ENCODE measurements around the gene TTC31.
A peak's percentile ranks its signal among the peaks of the same experiment; 100 is the strongest.

Gene TTC31

DNA sequence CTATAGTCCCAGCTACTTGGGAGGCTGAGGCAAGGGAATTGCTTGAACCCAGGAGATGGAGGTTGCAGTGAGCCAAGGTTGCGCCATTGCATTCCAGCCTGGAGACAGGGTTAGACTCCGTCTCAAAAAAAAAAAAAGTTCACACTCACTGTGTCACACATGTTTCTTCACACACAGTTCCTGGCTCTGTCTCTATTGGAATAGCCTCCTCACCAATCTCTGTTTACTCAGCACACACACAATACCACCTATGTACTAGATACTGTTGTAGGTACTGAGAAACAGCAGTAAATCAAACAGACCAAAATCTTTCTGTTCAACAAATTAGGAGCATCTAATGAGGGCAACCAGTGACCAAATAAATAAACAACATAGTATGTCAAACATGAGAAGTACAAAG lies 3.3 kb downstream of the TTC31 start:
- DNase-seq (ENCODE audit: low read depth in 2 of 2), result no peak

DNA sequence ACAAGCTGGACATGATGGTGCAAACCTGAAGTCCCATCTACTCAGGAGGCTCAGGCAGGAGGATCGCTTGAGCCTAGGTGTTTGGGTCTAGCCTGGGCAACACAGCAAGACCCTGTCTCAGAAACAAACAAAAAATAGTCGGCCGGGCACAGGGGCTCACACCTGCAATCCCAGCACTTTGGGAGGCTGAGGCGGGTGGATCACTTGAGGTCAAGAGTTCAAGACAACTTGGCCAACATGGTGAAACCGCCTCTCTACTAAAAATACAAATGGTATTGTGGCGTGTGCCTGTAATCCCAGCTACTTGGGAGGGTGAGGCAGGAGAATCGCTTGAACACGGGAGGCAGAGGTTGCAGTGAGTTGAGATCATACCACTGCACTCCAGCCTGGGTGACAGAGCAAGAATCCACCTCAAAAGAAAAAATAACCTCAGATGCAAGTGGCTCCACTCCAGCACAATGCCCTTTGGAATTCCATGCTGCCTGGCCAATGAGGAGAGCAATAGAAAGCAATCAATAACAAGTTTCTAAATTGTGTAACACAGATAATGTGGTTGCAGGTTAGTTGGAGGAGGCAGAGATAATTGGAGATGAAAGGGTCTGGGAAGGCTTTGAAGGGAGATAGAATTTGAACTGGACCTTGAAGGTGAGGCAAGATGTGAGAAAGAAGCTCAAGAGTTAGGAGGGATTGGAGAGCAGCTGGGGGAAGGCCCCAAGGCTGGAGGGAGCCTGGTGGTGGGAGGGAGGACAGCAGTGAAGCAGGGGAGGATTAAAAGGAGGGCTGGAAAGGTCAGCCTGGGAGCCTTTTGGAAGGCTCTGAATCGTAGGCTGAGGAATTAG lies 6.0 kb downstream of the TTC31 start:
- DNase-seq (ENCODE audit: low read depth in 2 of 2), result no peak

DNA sequence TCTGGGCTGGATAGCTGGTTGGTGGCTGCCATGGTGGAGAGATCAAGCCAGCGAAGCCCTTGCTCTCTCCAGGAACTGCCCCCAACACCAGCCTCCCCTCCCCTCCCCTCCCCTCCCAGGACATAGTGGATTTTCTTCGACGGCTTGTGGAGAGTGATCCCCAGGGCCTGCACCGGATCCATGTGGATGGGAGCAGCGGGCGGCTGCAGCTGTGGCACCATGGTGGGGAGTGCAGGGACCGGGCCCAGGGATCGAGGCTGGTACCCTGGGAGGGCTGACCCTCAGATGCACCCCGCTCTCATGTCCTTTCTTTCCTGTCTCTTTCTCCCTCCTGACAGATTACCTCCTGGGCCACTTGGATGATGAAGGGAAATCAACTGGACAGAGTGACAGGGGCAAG lies 7.0 kb downstream of the TTC31 start:
- no peak for DNase-seq (ENCODE audit: low read depth in 2 of 2)

DNA sequence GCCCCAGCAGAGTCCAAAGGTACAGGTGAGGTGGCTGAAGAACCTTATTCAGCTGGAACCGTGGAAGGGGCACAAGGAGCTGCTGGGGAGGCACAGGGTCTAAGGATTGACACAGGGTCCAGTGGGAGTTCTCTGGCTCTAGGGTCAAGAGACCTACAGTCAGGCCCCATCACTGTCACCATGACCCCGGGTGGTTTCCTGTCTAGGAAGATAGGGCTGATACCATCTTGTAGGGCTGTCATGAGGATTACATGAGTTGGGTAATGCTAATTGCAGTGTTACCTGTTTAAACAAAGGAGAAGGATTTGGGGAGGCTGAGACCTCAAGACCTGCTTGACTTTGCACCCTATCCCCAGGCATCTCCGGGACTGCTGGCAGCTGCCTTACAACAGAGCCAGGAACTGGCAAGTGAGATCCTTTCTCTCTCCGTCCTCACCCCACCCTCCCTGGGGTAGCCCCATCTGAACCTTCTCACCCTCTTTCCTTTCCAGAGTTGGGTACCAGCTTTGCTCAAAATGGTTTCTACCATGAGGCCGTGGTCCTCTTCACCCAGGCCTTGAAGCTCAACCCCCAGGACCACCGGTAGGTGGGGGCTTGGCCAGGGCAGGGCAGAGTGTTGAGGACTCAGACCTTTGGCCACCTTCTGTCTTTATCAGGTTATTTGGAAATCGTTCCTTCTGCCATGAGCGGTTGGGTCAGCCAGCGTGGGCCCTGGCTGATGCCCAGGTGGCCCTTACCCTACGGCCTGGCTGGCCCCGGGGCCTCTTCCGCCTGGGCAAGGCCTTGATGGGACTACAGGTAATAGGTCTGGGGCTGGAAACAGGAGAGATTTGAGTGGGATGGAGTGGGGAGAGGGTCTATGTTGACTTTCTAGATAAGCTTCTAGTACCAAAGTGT lies 9.0 kb downstream of the TTC31 start:
- no peak for DNase-seq (ENCODE audit: low read depth in 2 of 2)

DNA sequence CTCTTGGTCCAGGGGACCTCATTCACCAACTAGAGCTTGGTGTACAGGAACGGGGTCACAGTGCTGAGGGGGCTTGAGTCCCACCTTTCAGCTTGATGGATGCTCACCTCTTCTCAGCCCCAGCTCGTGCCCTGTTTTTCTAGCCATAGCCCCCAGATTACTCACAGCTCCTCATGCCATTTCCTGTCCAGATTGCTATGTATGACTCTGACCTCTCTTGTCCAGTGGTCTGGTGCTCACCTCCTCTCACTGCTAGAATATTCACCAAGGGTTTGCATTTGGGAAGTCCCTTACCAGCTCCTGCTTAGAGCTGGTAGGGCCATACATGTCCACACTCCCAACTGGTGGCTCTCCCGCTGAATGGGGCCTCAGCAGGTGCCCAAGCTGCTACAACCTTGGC lies 10.7 kb downstream of the TTC31 start:
- no peak for DNase-seq (ENCODE audit: low read depth in 2 of 2)

DNA sequence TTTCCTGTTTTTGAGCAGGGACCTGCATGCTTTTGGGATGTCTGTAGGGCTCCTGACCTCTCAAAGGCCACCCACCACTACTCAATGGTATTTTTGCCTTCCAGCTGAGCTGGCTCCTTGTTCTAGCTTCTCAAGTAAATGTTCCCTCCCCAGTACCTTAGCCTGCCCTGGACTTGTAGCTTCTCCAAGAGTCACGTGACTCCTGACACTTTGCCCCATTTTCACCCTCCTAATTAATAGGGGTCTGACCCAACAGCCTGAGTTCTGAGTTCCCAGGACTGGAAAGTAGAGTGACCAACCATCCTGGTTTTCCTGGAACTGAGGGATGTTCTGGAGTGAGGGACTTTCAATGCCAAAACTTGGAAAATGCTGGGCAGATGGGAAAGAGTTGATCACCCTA lies 12.6 kb downstream of the TTC31 start:
- no peak for DNase-seq (ENCODE audit: low read depth in 2 of 2)

DNA sequence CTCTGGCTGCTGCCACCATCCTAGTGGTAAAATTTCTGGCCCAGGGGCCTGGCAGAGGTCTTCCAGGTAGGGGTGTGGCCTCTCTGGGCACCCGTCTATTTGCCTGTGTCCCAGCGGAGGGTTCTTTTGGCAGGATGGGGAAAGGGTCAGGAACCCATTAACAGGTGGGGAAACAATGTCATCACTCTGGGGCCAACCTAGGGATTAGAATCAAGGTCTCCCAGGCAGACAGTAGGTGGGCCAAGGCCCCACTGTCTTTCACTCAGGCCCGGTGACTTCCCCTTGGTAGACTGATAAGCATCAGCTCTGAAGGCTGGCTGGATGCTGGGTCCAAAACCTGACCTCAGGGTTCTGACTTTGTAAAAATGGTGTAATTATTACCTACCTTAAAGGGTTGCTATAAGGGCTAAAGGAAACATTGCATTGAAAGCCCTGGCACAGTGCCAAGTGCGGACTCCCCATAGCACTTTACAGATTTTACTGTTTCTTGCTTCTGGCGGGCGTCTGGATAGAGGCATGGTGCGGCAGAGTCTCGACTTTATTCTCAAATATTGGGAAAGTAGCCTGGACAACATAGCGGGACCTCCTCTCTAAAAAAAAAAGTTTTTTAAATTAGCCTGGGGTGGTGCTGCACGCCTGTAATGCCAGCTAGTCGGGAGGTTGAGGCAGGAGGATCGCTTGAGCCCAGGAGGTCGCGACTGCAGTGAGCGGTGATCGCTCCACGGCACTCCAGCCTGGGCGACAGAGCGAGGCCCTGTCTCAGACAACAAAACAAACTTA lies 14.3 kb downstream of the TTC31 start:
- DNase-seq (ENCODE audit: low read depth in 2 of 2), result no peak

DNA sequence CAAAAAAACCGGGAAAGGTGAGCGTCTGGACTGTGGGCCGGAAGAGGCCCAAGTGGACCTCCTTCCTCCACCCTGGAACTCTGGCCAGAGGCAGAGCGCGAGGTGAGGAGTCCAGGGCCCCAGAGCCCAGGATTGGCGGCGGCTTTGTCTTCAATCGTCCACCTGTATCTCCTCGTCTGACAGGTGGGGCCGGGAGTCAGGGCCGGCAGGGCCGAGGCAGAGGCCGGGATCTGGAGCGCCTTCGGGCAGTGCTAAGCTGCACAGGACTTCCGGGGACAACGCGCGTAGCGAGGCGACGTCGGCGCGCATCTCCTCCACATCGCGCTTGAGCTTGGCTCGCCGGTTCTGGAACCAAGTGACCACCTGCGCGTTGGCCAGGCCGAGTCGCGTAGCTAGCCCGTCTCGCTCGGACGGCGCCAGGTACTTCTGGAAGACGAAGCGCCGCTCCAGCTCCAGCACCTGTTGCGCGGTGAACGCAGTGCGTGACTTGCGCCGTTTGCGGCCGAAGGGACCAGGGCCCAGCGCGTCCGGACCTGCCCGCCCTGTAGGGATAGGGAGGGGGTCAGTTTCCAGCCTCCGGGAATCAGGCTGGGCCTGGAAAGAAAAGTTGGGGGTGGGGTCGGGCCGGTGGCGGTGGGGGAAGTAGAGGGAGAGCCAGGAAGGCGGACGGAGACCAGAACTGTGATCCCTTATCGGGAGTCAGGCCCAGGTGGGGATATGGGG lies 15.1 kb downstream of the TTC31 start:
- DNase-seq (ENCODE audit: low read depth in 2 of 2), result no peak

DNA sequence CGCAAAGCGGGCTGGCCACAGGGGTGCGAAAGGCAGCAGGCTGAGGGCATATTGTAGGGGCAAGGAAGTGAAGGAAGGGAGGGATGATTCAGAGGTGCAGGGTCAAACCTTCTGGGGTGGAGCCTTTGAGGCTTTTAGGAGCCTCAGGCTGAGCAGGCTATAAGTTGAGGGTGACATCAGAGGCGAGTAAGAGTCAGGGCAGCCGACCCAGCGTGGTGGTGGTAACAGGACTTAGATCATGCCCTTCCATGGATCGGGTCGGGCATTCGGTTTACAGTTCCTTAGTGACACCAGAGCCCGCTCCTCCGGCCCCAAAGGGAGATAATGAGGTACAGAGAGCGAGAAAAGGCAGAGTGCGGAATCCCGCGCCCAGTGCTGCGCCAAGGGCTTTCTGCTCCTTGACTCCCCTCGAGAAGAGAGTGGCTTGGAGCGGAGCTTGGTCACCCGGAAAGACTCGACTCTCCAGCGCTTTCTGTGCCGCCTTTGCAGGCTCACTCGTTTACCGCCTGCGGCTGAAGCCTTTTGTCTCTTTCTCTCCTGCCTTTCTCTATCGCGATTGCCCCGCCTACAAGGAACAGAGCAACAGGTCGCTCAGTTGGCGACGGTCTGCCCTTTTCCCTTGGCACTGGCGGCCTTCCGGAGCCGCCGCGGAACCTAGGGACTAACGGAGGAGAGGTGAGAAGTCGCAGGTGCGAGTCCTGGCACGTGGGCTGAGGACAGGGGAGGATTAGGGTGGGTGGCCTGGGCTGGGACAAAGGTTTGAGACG lies 15.8 kb downstream of the TTC31 start:
- DNase-seq (ENCODE audit: low read depth in 2 of 2), result no peak

DNA sequence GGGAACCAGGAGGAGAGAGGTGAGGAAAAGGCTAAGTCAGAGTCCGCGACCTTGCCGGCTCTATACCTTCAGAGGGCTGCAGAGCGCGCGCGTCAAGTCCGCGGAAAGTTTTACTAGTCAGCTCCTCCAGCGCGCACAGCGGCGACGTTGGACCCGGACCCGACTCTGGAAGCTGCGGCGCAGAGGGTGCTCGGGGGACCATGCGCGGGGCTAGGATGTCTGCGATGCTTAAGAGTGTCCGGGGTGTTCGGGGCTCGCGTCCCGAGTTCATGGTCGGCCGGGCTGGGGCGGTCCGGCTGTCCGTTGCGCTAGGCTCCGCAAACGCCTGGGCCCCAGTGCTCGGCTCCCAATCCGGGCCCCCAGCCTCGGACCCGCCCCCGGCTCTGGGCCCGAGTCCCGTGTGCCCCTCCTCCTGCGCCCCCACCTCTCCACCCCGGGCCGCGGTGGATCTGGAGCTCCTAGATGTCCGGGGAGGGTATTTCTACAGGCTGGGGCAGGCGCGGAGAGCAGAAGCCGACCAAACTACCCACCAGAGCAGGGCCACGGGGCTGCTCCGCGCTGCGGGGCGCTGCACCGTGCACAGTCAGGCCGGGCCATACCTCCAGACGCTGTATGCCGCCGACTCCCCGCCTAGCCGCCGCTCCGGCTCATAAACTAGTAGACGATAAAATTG lies 16.5 kb downstream of the TTC31 start, which contains the start of gene LBX2:
Gene LBX2, minus strand, starts transcription at position 337 of the 673 bp plus-strand sequence. Its CDS starts 66 bp downstream, at position 271.
- DNase-seq (ENCODE audit: low read depth in 2 of 2), result no peak

DNA sequence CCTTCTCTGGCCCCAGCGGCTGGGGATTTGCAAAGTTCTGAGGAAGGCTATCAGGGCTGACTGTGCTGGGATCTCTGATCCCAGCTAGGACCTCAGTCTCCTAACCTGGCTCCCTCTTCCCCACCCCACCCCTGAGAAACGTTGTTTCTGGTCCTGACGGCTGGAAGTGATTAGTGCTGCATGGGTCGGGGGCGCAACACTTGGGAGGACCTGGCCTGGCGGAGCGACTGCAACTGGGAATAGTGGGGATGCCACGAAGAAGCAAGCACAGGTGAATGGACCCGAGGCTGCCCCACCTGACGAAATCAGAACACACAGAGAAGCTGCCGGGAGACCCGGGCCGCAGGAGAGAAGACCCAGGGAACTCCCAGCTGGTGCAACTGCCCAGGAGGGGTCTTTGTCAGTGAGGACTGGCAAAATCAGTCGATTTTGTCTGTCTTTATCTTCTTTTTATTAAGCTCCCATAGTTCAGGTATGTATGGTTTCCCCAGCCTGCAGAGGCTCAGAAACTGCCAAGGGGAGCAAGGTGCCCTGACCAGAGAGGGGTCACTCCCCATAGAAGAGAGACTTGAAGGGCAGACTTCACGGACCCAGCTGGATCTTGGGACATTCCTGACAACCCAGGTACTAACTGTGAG lies 17.2 kb downstream of the TTC31 start:
- no peak for DNase-seq (ENCODE audit: low read depth in 2 of 2)

DNA sequence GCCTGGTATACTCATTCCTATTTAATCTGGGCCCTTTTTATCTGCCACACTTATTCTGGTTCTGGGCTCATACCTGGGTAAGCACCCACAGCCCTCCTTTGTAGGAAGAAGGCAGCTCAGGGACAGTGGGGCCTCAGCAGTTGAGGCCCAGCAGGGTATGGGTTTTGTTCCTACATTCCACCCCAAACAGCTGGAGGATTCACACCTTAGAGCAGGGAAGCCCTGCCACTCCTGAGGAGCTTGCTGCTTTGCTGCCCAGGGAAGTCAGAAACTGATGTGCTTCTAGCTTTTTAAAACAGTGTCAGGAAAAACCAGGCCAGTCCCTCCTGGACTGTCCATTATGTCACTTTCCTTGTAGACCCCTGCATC lies 17.7 kb downstream of the TTC31 start:
- no peak for DNase-seq (ENCODE audit: low read depth in 2 of 2)

DNA sequence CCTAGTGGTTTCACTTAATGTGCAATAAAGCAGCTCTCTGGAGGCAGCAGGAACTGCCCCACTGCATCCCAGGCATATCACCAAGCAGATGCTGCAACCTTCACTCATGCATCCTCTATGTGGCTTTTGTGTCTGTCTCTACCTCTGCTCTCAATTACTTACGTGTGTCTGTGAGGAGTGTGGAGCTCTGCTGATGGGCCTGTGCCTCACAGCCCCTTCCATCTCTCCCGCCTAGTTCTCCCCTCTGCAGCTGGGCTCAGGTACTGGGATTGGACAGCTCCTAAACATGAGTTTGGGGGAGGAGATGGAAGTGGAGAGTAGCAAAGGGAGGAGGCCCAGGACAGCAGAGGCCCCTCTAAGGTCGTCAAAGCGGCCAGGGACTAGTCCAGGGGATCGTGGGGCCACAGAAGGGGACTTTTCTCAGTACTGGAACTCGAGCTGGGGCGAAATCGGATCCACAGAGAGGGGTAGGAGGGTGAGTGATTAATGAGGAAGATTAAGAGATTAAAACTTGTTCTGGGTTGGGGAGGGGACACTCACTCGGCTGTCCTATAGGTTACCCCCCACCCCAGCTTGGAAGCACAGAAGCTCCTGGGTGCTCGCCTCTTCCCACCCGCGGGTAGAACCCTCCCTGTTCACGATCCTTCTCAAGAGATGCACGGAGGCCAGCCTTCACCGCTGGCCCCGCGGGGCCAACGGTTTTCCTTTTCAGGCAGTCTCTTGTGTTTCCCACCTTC lies 18.6 kb downstream of the TTC31 start:
- DNase-seq (ENCODE audit: low read depth in 2 of 2), result no peak

DNA sequence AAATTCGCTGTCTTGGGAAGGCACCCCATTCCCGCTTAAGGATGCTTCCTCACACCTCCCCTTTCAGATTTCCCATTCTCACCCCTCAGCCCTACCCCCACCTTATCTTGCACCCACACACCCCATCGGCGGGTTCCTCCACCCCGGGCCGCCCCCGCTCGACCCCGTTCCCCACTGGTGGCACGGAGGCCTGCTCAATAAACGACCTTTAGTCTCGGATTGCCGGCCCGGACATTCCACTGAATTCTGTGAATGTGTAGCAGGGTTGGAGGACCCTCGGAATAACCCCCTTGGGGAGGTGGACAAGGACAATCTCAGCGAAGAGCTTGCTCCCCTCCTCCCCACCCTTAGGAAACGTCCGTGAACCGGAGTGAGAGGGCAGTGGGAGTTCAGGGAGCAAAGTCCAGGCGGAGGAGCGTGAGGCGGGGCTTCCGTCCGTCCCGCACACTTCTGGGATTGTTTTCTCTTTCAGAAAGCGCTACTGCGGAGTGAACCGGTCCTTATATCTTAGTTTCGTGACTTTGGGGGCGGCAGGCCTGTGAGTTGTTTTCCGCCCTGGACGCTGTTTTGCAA lies 19.4 kb downstream of the TTC31 start:
- no peak for DNase-seq (ENCODE audit: low read depth in 2 of 2)

DNA sequence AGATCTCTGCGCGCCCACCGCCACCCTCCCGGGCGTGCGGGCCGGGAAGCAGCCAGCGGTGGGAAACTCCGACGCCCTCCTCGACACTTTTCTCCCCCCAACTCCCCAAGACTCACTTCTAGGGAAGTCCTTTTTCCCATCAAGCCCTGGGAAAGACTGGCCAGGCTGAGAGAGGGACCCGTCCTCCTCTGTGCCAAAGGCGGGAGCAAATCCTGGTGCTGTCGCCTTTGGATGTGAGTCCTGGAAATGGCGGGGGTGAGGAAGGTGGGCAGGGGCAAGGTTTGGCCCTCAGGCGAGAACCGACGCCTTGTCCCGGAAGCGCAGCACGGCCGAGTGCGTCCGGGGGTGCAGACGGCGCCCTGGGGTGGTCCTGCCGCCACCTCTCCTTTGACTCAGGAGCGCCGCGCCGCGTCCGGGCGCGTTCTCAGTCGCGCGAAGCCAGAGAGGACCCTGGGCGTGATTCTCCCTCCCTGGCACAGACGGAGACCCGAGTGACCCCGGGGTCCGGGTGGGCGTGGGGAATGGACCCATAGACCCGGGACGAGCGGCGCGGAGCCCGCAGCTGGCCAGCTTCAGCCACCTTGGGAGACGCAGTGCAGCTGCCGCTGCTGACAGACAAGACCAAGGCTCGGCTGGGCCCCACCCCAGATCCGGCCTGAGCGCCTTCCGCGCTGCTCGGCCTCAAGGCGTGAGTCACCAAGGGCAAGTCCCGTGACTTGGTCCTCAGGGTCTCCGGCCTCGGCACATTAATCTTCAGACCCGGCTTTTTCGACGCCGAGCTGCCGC lies 20.0 kb downstream of the TTC31 start:
- DNase-seq (ENCODE audit: low read depth in 2 of 2), result peak in 1 of 2 donors; percentile 46

DNA sequence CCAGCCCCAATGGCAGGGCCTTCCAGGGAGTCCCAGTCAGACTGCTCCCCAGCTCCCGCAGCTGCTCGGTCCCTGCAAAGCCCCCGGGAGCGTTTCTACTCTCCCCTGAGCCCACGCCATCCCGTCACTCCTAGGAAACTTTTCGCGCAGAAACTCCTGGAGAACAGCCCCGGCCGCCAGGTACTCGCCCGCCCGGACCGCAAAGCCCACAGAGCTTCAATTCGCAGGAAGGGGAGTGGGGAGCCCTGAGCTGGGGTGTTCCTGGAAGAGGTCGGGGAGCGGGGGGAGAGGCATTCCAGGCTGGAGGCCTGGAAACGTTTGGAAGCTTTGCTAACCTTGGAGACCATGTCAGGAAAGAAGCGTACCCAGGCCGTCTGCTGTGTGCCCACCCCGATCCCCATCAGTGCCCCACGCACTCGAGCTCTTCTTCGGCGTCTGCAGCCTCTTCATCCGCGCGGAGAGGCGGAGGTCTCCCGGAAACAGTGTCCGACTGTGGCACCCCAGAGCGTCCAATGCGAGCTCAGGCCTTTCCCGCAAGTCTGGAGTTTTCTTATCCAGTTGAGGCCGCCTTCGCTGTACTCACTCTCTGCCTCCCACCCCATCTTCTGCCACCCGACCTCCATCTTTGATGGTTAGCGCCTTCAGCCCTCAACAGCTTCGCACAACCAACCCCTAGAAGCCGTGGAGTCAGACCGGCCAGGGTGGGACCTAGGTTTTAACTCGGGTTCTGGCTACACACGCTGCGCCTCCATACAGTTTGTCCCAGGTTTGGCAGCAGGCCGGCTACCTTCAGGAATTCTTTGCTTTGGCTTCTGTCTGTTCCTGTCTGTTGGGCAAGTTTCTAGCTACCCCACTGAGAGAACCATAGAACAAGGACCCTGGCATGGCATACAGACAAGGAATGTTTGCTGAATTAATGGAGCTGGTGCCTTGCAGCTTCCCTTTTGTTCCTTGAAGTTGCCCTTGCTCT lies 20.9 kb downstream of the TTC31 start:
- DNase-seq (ENCODE audit: low read depth in 2 of 2), result no peak

DNA sequence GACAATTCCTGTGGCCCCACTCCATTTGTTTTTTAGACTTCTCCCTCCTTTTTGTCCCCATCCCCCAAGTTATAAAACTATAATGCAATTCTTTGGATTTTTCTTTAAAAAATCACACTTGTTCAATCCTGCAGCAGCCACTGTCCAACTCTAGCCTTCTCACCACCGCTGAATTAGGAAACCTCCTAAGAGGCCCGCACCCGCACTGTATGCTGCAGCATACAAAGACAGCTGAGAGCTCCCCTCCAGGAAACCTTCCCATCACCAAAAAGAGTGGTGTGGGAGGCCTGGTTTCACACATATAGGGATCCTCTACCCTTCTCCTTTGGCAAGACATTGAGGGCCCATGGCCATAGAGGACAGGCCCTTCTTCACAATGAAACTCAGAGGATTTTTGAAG lies 21.7 kb downstream of the TTC31 start:
- DNase-seq (ENCODE audit: low read depth in 2 of 2), result no peak

Measured in stimulated activated CD8-positive, alpha-beta memory T cell treated with anti-CD3 and anti-CD28 coated beads, Interleukin-7, amount 100 ng/mL, for 4 hours (primary cell).